ENCODE data around the gene EPRS1.

Gene EPRS1

DNA sequence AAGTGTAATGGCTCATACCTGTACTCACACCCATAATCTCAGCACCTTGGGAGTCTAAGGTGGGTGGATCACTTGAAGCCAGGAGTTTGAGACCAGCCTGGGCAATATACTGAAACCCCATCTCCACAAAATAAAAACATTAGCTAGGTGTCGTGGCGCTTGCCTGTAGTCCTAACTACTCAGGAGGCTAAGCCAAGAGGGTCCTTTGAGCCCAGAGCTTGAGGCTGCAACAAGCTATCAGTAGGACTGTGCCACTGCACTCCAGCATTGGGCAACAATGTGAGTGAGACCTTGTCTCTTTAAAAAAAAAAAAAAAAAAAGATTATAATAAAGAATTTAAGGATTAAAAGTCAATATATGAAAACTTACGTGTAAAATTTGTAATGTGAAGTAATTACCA lies 31.6 kb upstream of the EPRS1 start:
- no peak overlapping the region for H3K27ac ChIP-seq (replicated peaks)
- no peak for TF ChIP-seq POLR2AphosphoS5 (IDR thresholded peaks at IDR 0.05; ENCODE audit: low read depth)
- no peak for TF ChIP-seq SPI1 (IDR thresholded peaks at IDR 0.05; ENCODE audit: borderline replicate concordance, low read depth)
- TF ChIP-seq, protein P1, sequence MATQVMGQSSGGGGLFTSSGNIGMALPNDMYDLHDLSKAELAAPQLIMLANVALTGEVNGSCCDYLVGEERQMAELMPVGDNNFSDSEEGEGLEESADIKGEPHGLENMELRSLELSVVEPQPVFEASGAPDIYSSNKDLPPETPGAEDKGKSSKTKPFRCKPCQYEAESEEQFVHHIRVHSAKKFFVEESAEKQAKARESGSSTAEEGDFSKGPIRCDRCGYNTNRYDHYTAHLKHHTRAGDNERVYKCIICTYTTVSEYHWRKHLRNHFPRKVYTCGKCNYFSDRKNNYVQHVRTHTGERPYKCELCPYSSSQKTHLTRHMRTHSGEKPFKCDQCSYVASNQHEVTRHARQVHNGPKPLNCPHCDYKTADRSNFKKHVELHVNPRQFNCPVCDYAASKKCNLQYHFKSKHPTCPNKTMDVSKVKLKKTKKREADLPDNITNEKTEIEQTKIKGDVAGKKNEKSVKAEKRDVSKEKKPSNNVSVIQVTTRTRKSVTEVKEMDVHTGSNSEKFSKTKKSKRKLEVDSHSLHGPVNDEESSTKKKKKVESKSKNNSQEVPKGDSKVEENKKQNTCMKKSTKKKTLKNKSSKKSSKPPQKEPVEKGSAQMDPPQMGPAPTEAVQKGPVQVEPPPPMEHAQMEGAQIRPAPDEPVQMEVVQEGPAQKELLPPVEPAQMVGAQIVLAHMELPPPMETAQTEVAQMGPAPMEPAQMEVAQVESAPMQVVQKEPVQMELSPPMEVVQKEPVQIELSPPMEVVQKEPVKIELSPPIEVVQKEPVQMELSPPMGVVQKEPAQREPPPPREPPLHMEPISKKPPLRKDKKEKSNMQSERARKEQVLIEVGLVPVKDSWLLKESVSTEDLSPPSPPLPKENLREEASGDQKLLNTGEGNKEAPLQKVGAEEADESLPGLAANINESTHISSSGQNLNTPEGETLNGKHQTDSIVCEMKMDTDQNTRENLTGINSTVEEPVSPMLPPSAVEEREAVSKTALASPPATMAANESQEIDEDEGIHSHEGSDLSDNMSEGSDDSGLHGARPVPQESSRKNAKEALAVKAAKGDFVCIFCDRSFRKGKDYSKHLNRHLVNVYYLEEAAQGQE (IDR thresholded peaks at IDR 0.05; ENCODE audit: insufficient replicate concordance, low read depth): no peak
- TF ChIP-seq GABPA (IDR thresholded peaks at IDR 0.05; ENCODE audit: low read depth): no peak
- TF ChIP-seq, protein P2, sequence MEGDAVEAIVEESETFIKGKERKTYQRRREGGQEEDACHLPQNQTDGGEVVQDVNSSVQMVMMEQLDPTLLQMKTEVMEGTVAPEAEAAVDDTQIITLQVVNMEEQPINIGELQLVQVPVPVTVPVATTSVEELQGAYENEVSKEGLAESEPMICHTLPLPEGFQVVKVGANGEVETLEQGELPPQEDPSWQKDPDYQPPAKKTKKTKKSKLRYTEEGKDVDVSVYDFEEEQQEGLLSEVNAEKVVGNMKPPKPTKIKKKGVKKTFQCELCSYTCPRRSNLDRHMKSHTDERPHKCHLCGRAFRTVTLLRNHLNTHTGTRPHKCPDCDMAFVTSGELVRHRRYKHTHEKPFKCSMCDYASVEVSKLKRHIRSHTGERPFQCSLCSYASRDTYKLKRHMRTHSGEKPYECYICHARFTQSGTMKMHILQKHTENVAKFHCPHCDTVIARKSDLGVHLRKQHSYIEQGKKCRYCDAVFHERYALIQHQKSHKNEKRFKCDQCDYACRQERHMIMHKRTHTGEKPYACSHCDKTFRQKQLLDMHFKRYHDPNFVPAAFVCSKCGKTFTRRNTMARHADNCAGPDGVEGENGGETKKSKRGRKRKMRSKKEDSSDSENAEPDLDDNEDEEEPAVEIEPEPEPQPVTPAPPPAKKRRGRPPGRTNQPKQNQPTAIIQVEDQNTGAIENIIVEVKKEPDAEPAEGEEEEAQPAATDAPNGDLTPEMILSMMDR (IDR thresholded peaks at IDR 0.05; ENCODE audit: insufficient read depth, low read length): no peak
- no peak overlapping the region for H3K4me3 ChIP-seq (replicated peaks; ENCODE audit: insufficient read depth, low read length)
- no peaks in the 10 kb centered on the region for H3K27me3 ChIP-seq (ENCODE audit: insufficient read depth, poor library complexity, severe bottlenecking)
- DNase-seq (ENCODE audit: low read depth in 1 of 2, low spot score in 1 of 2): no peak

DNA sequence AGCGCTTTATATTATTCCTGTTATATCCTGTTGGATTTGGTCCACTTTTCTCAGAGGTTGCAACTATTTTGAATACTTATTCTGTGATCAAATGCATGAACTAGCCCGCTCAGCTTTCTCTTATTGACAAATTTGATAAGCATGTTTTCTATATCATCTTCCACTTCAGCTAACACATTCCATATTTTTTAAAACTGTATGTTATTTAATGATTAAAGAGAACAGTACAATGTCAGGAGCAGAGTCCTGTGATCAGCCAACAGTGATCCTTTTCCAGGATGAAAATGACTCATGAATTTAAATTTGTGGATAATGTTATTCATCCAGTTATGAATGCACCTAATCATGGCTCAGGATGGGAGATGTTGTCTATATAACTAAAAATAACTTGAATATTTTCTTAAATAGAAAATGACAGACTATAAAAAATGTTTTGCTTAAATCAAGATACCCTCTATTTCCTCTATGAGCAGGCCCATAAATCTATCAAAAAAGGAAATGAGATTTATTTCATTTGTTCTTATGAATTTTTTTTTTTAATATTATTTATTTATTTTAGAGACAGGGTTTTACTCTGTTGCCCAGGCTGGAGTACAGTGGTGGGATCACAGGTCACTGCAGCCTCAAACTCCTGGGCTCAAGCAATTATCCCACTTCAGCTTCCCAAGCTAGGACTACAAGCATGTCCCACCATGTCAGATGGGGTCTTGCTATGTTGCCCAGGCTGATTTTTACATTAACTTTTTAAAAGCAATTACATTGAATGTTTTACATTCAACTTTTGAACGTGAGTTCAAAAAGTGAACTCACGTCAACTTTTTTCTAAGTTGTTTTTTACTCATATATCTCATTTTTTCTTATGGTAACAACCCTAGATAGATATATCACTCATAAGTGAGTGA lies 30.8 kb upstream of the EPRS1 start:
- DNase-seq (ENCODE audit: low read depth in 1 of 2, low spot score in 1 of 2): no peak
- TF ChIP-seq, protein P2 (IDR thresholded peaks at IDR 0.05; ENCODE audit: insufficient read depth, low read length): no peak
- TF ChIP-seq GABPA (IDR thresholded peaks at IDR 0.05; ENCODE audit: low read depth): no peak
- TF ChIP-seq, protein P1 (IDR thresholded peaks at IDR 0.05; ENCODE audit: insufficient replicate concordance, low read depth): no peak
- no peak for TF ChIP-seq SPI1 (IDR thresholded peaks at IDR 0.05; ENCODE audit: borderline replicate concordance, low read depth)
- no peak for TF ChIP-seq POLR2AphosphoS5 (IDR thresholded peaks at IDR 0.05; ENCODE audit: low read depth)
- H3K27me3 ChIP-seq (ENCODE audit: insufficient read depth, poor library complexity, severe bottlenecking): no peaks in the 10 kb centered on the region
- H3K27ac ChIP-seq (replicated peaks): no peak overlapping the region
- H3K4me3 ChIP-seq (replicated peaks; ENCODE audit: insufficient read depth, low read length): no peak overlapping the region

DNA sequence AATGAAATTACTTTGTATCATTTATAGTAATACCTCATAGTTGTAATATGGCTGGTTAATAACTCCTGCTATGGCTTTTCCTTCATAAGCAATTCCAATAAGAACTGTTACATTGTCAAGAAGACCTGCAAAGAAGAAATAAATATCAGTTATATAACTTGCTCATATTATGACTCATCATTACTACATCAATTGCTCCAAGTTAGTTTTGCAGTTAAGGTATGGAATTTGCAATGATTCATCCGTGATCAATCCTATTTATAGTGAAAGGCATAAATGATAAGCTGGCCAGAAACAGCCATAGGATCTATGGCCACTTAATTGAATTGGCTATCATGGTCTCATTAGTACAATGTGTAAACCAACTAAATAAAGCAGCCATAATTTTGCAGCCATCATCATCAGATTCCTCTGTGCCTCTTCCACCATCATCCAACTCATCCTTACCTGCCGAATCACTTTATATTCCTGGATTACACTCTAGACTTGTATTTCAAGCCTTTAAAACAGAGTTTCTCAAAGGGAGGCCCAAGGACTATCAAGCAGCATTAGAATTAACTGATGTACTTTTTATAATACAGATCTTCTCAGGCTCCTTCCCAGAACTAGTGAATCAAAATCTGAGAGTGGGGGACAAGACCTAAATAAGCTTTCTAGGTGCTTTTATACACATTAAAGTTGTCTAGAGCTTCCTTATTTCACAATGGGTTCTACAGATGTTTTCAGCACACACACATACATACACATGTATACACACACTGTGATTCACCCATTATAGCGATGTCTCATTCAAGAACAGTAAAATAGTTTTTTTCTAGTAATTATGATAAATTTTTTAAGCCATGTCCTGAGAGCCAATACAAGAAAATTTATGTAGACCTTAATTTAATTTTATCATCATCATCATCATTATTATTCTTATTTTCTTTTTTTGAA lies 21.2 kb upstream of the EPRS1 start:
- H3K27ac ChIP-seq (replicated peaks): no peak overlapping the region
- DNase-seq (ENCODE audit: low read depth in 1 of 2, low spot score in 1 of 2): no peak
- H3K4me3 ChIP-seq (replicated peaks; ENCODE audit: insufficient read depth, low read length): no peak overlapping the region
- no peak for TF ChIP-seq SPI1 (IDR thresholded peaks at IDR 0.05; ENCODE audit: borderline replicate concordance, low read depth)
- no peak for TF ChIP-seq GABPA (IDR thresholded peaks at IDR 0.05; ENCODE audit: low read depth)
- TF ChIP-seq, protein P1 (IDR thresholded peaks at IDR 0.05; ENCODE audit: insufficient replicate concordance, low read depth): no peak
- no peak for TF ChIP-seq POLR2AphosphoS5 (IDR thresholded peaks at IDR 0.05; ENCODE audit: low read depth)
- TF ChIP-seq, protein P2 (IDR thresholded peaks at IDR 0.05; ENCODE audit: insufficient read depth, low read length): no peak
- H3K27me3 ChIP-seq (ENCODE audit: insufficient read depth, poor library complexity, severe bottlenecking): no peaks in the 10 kb centered on the region

Measured in HL-60 (cell line).